ENCODE data around the gene MRPL24. TPM values are rescaled to one million over a fixed set of nuclear protein-coding genes. Genes with fewer than 3 reads are reported as not detected.

MRPL24 gene
- total and polyA plus RNA-seq, 2 of the 8 experiments (the other 6 are each of a cell fraction or from before 2014, with no cell fraction given), result 29.7 to 35.2 TPM

DNA sequence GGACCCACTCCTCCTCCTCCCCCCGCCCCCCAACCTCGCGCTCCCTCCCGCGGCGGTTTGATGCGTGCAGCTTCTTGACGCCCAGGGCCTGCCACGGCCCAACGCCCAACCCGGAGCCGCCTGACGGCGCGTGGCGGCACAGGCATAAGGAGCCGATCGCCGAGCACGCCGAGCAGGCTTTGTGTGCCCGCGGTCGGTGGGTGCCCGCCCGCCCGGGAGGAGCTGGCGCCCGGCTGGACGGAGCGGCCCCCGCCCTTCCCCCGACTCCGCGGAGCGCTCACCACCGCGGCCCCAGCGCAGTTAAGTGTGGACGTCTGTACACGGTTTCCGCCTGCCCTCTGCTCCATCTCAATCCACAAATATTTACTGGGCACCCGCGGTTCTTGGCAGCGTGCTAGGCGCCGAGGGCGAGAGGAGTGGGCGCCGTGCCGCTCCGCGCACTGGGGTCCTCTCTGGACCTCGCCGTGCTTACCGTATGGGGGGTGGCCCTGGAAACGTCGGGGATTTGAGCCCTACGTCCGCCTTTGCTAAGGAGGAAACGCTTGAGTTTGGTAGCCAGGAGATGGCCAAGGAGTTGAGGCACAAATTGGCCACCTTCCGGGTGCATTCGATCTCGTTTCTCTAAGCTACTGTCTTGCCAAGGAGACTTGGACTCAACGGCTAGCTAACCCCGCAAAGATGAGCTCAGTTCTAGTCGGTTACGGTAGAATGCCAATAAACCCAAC lies 11.0 kb upstream of the MRPL24 start (continued):
- TF ChIP-seq, protein P1, sequence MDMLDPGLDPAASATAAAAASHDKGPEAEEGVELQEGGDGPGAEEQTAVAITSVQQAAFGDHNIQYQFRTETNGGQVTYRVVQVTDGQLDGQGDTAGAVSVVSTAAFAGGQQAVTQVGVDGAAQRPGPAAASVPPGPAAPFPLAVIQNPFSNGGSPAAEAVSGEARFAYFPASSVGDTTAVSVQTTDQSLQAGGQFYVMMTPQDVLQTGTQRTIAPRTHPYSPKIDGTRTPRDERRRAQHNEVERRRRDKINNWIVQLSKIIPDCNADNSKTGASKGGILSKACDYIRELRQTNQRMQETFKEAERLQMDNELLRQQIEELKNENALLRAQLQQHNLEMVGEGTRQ (IDR thresholded peaks at IDR 0.05; ENCODE audit: low read length), result no peak
- peak; percentile 16; the same call in 1 of the 2 replicates for TF ChIP-seq TEAD4 (IDR thresholded peaks at IDR 0.05; ENCODE audit: low read depth, low read length)
- TF ChIP-seq, protein P2, sequence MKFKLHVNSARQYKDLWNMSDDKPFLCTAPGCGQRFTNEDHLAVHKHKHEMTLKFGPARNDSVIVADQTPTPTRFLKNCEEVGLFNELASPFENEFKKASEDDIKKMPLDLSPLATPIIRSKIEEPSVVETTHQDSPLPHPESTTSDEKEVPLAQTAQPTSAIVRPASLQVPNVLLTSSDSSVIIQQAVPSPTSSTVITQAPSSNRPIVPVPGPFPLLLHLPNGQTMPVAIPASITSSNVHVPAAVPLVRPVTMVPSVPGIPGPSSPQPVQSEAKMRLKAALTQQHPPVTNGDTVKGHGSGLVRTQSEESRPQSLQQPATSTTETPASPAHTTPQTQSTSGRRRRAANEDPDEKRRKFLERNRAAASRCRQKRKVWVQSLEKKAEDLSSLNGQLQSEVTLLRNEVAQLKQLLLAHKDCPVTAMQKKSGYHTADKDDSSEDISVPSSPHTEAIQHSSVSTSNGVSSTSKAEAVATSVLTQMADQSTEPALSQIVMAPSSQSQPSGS (IDR thresholded peaks at IDR 0.05; ENCODE audit: low read length), result no peak
- TF ChIP-seq JUND (IDR thresholded peaks at IDR 0.05; ENCODE audit: low read length), result no peak
- TF ChIP-seq PHF8 (conservative IDR thresholded peaks at IDR 0.05; ENCODE audit: low read depth, low read length), result peak; percentile 86
- no peak for TF ChIP-seq NRF1 (IDR thresholded peaks at IDR 0.05; ENCODE audit: low read depth, low read length)
- TF ChIP-seq BRCA1 (IDR thresholded peaks at IDR 0.05; ENCODE audit: low read depth, low read length), result no peak
- peak; percentile 65; the same call in 1 of the 2 replicates for TF ChIP-seq FOSL1 (IDR thresholded peaks at IDR 0.05; ENCODE audit: insufficient read depth, low read depth, low read length)
- TF ChIP-seq SRF (IDR thresholded peaks at IDR 0.05; ENCODE audit: low read depth, low read length), result peak; percentile 91

Measured in H1 (cell line).